HFFc6 (cell line): ENCODE measurements around the gene RBM19. TPM values are rescaled to one million over a fixed set of nuclear protein-coding genes. Genes with fewer than 3 reads are reported as not detected.

Experiments
- DNase-seq: peaks from one replicate; pipeline ENCODE4 v3.0.0-alpha.2; 2018
- H3K27ac Mint-ChIP-seq: 2 replicates; pipeline ENCODE4 v1.8.0; 2020; ENCODE audit warnings: mild to moderate bottlenecking, mixed read lengths
- H3K27me3 Mint-ChIP-seq: 2 replicates; pipeline ENCODE4 v1.8.0; 2021; ENCODE audit warnings: mild to moderate bottlenecking, moderate library complexity, mixed read lengths; ENCODE audit not compliant: insufficient read depth
- H3K36me3 Mint-ChIP-seq: 2 replicates; pipeline ENCODE4 v1.8.0; 2021; ENCODE audit warnings: low read depth, mixed read lengths
- H3K4me1 Mint-ChIP-seq: 2 replicates; pipeline ENCODE4 v1.8.0; 2020; ENCODE audit warnings: low read depth, mixed read lengths
- H3K4me3 Mint-ChIP-seq: 2 replicates; pipeline ENCODE4 v1.8.0; 2020; ENCODE audit warnings: mild to moderate bottlenecking, moderate library complexity, mixed read lengths
- H3K9me3 Mint-ChIP-seq: 2 replicates; pipeline ENCODE4 v1.8.0; 2020; ENCODE audit warnings: mild to moderate bottlenecking, mixed read lengths
- total RNA-seq, 6 experiments: library from RNA; stranded (reverse); fragmentation: NEBNext Ultra II Directional; extraction: Animal tissue kit (Norgen Biotek cat#: 25700); gene quantifications; 2 replicates in 1 of 6; 3 replicates in 5 of 6; pipeline ENCODE4 v1.2.3, GENCODE V29; 2021
- TF ChIP-seq, protein P1 (sequence below): fragments of 200-600 bp; sonication (generic); IDR thresholded peaks from 2 replicates; pipeline ENCODE4 v1.5.0; 2021; ENCODE audit warnings: antibody characterized with exemption, mild to moderate bottlenecking

Gene RBM19
- total RNA-seq, 6 experiments from 2014 or later, result 27.8 to 34.8 (median 29.8) TPM

DNA sequence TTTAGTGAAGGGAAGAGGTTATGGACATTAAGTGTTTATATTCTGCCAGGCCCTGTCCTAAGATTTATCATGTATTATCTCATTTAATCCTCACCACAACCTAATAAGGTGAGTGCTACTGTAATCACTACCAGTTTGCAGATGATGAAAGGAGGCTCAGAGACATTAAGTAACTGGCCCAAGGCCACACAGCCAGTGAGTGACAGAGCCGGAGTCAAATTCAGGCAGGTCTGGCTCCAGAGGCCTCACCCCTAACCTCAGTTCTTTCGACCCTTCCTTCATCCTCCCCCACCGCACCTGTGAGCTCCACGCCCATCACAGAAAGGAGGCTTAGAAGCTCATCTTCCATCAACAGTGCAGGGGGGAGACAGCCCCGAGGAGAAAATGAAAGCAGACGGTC, 197.3 kb downstream of the RBM19 start:
- H3K27me3 Mint-ChIP-seq, result peaks cover 9% of the 10 kb centered on the region
- no peaks in the 10 kb centered on the region for H3K9me3 Mint-ChIP-seq
- no peak overlapping the region for H3K4me3 Mint-ChIP-seq
- no peak overlapping the region for H3K27ac Mint-ChIP-seq
- H3K4me1 Mint-ChIP-seq, result peaks cover 14% of the 10 kb centered on the region
- DNase-seq, result no peak
- H3K36me3 Mint-ChIP-seq, result no peaks in the 10 kb centered on the region
- TF ChIP-seq, protein P1, sequence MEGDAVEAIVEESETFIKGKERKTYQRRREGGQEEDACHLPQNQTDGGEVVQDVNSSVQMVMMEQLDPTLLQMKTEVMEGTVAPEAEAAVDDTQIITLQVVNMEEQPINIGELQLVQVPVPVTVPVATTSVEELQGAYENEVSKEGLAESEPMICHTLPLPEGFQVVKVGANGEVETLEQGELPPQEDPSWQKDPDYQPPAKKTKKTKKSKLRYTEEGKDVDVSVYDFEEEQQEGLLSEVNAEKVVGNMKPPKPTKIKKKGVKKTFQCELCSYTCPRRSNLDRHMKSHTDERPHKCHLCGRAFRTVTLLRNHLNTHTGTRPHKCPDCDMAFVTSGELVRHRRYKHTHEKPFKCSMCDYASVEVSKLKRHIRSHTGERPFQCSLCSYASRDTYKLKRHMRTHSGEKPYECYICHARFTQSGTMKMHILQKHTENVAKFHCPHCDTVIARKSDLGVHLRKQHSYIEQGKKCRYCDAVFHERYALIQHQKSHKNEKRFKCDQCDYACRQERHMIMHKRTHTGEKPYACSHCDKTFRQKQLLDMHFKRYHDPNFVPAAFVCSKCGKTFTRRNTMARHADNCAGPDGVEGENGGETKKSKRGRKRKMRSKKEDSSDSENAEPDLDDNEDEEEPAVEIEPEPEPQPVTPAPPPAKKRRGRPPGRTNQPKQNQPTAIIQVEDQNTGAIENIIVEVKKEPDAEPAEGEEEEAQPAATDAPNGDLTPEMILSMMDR, result no peak

DNA sequence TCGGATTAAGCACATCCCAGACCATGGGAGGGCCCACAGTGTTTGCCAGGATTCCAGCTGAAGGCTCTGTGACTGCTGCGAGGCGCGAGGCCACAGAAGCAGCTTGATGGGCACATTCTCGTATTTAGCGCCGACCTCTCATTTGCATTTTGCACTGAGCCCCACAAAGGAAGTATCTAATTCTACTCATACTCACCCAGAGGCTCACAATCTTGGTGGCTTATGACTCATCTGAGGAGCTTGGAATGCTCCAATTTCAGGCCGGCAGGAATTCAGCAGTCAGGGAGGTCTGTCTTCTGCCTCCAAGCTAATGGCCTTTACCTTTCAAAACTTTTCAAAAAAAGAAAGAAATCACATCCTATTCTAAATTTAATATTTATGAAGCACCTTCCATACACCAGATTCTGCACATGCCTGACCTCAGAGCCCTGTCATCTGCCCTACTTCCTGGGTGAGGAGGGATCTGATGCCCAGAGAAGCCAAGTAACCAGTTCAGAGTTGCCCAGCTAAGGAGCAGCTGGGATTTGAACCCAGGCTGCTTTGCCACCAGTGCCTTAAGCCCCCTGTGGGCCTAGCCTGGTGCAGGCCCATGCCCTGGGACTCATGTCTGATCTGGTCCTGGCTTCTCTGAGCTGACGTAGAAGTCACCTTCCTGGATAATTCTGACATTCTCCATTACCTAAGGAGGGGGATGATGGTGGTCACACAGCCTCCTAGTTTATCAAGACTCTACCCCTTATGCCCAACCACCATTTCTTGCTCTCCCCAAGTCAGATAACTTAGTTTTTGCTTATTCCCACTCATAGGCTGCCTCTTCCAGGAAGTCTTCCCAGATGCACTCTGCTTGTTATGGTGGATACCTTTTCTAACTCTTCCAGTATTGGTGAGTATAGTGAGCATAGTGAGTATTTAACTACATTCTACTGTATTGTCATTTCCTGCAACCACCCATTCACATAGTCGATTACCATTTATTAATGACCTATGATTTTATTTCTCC, 198.9 kb downstream of the RBM19 start:
- DNase-seq, result peak; percentile 83
- Mint-ChIP-seq H3K36me3 (no peaks in the 10 kb centered on the region), H3K27me3 (peaks cover 14% of the 10 kb centered on the region), H3K4me3 (0 out of 2 replicates have a peak overlapping the region, but pooled peaks have one; percentile 17), H3K9me3 (no peaks in the 10 kb centered on the region), H3K27ac (peak overlapping the region; percentile 7; the same call in 1 of the 2 replicates), H3K4me1 (peaks cover 26% of the 10 kb centered on the region)
- TF ChIP-seq, protein P1, result no peak
